SU-DHL-6 (cell line): ENCODE measurements around the gene CNTN5.

Experiments
- EZH2phosphoT487 ChIP-seq: fragments of 200-600 bp; sonication (generic), shearing (Covaris generic); conservative IDR thresholded peaks from 2 replicates; pipeline ENCODE4 v1.6.1; 2018; ENCODE audit warnings: mild to moderate bottlenecking, antibody characterized with exemption, low read length, moderate library complexity, mixed read lengths
- TF ChIP-seq, protein P1 (sequence below): fragments of 200-600 bp; sonication (generic); IDR thresholded peaks from one replicate; pipeline ENCODE4 v1.5.1; 2017; ENCODE audit warnings: antibody characterized with exemption, mild to moderate bottlenecking, low read length, moderate library complexity; ENCODE audit not compliant: insufficient read depth, poor library complexity, severe bottlenecking

GRCh38 chr11:99987821-99988470 lies 967.2 kb downstream of the CNTN5 start:
- TF ChIP-seq, protein P1, sequence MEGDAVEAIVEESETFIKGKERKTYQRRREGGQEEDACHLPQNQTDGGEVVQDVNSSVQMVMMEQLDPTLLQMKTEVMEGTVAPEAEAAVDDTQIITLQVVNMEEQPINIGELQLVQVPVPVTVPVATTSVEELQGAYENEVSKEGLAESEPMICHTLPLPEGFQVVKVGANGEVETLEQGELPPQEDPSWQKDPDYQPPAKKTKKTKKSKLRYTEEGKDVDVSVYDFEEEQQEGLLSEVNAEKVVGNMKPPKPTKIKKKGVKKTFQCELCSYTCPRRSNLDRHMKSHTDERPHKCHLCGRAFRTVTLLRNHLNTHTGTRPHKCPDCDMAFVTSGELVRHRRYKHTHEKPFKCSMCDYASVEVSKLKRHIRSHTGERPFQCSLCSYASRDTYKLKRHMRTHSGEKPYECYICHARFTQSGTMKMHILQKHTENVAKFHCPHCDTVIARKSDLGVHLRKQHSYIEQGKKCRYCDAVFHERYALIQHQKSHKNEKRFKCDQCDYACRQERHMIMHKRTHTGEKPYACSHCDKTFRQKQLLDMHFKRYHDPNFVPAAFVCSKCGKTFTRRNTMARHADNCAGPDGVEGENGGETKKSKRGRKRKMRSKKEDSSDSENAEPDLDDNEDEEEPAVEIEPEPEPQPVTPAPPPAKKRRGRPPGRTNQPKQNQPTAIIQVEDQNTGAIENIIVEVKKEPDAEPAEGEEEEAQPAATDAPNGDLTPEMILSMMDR, result no peak
- TF ChIP-seq EZH2phosphoT487, result no peak
